ENCODE results near the gene PAK6.
A peak's percentile ranks its signal among the peaks of the same experiment; 100 is the strongest.

The PAK6 gene

DNA sequence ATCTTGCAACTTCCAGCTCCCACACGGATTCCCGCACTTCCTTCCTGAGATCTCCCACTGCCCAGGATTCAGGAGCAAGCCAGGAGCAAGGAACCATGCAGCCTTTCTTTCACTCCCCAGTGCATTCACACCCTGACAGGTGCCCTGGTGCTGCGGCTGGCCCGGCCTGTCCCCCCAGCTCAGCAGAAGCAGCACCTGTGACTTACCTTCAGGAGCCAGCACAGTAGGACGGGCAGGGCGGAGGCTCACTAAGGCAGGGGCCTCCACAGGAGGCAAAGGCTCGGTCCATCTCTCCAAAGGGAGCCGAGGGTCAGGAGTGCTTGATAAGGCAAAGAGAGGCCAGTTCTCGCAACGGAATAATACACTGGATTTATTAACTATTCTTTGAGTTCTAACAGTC lies 39.2 kb downstream of the PAK6 start:
- no peak for DNase-seq

DNA sequence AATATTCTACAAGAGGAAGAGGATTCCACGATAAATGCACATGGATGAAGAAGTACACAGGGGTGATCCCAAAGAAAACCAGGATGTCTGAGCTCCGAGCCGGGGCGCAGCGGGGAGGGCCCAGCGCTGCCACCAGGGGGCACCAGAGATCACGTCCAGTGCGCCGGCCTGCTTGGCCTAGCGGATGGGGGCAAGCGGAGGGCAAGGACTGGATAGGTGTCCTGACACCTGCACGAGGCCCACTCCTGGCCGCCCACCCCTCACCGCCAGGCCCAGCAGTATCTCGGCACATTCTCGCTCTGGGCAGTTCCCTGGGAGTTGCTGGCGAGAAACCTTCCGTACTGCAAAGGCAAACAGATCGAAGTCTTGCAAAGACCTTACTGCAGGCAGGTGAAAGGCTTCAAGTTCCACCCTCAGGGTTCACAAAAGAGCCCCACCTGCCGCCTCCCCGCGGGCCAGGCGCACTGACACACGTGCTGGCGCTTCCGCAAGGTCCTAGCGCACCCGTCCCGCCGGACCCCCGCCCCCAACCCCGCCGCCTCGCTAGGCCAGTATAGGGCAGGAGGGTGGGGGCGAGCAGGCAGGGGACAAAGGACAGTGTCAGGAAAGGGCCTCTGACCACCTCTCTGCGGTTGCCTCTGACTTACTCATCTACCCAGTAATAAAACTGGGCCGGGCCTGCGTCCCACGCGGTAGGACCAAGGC lies 40.7 kb downstream of the PAK6 start:
- DNase-seq = peak; percentile 65

DNA sequence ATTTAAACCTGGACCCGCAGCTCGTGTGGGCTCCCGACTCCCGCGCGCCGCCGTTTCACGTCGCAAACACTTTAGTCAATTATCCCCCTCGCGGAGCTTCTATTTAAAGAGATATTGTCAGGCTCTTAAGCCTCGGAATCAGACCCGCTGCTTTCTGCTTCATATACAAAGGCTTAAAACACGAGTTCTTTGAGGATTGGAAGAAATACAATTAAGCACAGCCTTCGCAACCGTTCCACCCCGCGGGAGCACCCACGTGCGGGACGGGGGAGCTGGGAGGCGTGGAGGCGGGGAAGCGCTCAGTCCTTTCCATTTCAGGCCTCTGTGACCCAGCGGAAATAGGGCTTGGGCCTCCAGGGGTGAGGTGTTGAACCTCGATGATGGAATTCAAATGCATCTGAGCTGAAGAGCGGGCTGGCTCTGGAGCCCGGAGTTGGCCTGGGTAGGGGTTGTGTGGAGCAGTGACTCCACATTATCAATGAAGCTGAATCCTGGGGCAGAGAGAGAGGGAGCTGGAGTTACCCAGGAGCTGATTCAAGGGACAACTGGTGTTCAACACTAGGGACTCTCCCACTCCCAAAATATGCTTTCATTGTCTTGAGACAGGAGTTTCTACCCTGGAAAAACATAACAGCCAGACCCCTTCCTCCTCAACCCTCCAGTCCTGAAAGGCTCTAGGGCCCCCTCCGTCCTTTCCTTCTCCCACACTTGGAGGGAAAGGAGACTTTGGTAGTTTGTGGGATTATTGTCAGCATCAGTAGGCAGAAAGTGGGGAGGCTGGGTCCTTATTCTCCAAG lies 41.6 kb downstream of the PAK6 start:
- no peak for DNase-seq

DNA sequence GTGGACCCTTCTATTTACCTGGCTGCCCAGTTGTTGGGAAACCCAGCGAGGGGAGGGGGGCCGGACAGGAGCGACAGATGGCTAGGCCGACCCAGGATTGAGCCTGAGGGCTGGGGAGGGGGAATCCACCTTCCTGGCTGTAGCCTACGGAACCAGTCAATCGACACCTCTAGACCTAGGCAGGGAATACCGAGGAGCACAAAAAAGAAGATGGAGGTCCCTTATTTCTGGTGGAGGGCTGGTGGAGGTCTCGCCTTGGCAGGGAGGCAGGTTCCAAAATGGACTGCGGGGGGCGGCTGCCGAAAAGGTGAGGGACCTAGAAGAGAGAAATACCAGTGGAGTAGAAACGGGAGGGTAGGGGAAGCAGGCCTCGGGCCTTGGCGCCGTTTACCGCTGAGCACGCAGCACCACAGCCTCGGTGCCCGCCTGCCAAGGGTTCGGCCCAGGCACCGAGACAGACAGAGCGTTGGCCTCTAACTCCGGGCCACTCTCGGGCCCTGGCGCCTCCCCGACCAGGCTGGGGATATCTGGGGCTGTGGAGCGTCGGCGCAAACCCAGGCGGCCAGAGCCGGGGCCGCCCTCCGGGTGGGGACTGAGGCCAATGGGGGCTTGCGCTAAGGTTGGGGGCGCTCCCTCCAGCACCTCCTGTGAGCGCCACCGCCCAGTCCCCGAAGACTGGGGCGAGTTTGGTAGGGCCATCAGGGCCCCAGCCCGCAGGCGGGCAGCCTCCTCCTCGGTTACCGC lies 42.4 kb downstream of the PAK6 start:
- DNase-seq = no peak

DNA sequence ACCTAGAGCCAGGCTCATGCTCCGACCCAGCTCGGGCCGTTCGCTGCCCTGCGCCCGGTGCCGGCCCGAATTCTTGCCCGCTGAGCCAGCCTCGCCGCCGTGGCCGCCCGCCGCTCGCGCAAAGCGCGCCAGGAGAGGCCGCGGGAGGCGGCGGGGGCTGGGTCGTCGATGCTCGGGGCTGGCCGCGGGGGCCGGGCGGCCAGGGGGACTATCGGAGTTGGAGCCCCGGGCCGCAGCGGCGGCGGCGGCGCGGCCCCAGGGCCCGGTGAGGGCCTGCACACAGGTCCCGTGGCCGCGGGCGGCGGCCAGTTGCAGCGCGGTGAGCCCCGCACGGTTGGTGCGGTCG lies 42.9 kb downstream of the PAK6 start:
- no peak for DNase-seq

DNA sequence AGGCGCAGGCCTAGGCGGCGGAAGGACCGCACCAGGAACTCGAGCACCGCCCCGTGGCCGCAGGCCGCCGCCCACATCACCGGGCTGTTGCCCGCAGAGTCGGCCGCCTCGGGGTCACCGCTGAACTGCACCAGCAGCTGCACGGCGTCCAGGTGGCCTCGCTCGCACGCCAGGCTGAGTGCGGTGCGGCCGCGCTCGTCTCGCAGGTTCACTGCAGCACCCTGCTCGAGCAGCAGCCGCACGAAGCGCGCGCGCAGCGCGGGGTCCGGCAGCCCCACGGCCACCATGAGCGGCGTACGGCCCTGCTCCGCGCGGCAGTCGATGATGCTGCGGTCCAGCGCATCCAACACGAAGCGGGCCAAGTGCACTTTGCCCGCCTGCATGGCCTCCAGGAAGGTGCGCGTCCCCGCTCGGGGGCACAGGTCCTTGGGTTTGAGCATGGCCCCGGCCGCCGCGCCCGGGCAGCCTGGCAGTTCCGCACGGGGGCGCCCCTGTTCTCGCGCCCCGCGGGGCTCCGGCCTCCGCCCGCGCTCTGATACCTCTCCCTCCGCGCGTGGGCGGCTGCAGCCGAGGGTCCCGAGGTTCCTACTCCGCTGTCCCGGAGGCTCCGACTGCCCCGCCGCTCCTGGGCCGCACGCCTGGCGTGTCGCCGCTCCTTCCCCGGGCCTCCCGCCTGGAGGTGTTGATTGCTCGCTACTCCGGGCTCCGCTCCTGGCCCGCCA lies 43.4 kb downstream of the PAK6 start:
- DNase-seq = peak; percentile 59

DNA sequence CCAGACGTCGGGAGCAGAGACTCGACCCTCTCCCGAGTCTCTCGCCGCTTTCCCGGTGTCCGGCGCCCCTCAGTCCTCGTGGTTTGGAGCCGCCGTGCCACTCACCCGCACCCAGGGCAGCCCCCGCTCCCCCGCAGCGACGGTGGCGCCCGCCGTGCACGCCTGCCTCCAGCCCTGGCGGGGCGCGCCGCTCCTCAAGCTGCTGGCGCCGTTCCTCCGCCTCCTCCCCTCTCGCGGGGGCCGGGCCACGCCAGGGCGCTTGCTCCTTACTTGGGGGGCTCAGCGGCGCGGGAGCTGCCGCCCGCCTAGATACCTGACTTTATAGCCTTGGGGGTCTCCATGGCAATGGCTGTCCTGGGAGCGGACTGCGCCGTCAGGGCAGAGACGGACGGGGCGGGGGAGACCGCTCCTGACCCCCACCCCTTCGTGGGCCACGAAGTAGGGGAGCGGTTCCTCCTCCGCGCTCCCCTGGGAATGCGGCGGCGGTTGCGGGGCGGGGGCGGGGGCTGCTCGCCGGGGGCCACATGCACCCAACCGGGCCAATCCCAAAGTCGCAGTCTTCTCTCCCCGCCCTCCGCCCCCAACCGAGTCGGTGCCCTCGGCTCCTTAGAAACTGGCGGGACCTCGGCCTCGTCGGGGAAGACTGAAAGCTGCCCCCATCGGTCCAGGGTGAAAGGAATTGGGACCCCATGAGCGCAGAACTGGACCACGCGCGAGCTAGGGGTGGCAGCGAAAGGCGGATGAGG lies 44.2 kb downstream of the PAK6 start, which contains the start of gene ANKRD63:
Gene ANKRD63, minus strand, starts transcription at position 196 of the 746 bp plus-strand sequence. CDS start 478 bp downstream, outside the sequence.
- peak; percentile 29 for DNase-seq

DNA sequence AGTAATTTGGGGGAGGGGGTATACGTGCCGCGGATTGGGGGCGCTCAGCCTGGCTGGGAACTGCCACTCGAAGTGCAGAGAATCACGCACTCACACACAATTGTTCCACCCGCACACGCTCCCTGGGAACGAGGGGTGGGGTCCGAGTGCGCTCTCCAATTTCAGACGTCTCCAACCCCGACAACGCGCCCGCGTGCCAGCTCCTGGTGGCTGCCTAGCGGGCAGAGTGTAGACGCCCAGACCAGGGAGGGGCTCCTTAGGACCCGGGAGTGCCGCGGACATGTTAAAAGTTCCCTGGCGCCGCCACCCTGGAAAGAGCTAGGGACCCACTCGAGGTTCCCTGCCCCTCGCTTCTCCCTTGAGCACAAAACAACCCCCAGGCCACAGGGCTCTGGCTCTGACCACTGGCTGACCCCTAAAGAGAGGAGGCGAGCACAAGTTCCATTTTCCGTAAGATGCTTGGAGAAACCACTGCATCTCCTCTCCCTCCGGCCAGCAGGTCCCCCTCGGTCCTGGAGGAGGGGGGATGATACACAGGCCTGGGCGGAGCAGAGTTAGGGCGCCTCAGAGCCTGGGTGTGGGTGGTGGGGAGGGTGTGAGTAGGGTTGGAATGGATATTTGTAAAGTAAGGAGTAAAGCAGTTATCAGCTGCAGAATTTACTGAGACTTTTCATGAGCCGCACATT lies 44.9 kb downstream of the PAK6 start:
- DNase-seq = no peak

DNA sequence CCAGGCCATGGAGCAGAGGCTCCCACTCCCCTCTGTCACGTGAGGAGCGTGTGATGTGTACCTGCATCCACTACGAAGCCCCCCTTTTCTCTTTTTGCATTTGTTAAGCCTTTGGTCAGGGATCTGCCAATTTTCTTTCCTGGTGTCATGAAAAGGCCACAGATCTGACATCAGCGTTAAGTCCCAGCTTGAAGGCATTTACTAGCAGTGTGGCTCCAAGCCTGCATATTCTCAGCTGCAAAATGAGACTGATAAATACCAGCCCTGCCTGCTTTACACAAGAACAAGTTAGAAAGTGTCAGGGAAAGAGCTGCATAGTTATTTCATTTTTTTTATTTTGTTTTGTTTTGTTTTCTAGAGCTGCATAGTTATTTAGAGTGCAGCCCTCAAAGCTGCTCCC lies 46.3 kb downstream of the PAK6 start:
- no peak for DNase-seq

DNA sequence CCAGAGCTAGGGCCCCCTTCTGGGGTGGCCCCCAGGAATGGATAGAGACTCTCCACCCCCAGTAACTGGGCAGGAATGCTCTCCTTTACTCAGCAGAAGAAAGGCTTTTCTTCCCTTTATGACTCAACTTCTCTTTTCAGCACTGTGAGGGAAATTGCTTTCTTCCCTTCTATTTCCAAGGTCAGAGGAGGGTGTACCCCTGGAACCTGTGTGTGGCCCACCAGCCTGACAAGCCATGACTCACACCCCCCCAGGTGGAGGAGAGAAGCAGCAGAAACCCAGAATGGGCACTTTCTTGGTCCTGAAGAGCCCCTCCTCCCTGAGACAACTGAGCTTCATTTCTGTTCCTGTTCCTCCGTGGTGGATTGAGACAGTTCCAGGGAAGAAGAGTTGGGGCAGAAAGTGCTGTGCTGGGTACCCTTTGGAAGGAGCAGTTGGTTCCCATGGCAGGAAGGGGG lies 46.7 kb downstream of the PAK6 start:
- DNase-seq = no peak

DNA sequence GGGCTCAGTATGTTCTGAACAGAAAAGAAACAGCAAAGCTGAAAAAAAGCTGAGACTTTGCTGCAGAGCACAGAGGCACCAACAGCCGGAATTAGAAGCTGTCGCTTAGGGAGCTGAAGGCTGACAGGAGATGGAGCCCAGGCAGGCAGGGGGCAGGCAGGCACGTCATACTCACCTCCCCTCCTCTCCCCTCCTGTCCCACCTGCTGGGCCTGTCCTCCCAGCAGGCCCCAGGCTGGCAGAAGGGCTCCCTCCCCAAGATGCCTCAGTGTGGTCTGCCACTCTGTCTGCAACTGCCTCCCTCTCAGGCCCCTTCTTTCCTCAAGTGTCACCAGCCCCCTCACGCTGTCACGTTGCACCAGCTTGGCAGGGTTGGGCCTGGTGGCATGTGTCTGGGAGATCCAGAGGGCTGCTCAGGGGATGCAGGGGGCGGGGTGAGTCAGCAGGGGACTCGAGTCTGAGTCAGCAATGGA lies 47.2 kb downstream of the PAK6 start:
- no peak for DNase-seq

DNA sequence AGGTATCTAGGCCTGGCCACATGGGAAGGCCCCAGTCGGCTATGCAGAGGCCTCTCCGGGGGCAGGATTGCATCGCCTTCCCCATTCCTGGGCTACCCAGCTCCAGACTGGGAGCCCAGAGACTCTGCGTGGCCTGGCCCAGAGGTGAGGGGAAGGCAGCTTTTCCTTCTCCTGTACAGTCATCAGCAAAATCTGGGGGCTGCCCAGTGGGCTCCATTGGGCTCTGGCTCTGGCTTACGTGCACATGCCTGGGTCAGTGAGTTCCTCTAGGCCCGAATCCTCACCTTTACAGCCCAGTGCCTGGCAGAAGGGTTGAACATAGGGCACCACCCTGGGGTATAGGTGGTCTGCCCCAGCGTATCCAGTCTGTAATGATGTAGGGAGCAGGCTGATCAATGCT lies 47.9 kb downstream of the PAK6 start:
- no peak for DNase-seq

DNA sequence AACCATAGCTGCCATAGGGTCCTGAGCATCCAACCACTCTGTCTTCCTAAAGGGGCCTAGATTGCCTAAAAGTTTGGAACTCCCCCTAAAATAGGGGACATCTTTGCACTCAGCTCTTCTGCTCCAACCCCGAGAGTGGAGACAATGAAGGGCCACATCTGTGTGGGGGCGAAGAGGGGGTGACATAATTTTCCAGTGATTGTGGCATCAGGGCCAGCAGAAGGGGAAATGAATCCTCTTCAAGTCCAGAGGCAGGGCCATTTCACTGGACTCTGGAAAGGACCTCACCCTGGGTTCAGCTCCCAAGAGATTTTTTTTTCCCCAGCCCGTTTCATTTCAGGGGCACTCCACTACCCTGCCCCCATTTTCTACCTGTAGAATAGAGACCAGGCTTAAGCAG lies 48.6 kb downstream of the PAK6 start:
- no peak for DNase-seq

DNA sequence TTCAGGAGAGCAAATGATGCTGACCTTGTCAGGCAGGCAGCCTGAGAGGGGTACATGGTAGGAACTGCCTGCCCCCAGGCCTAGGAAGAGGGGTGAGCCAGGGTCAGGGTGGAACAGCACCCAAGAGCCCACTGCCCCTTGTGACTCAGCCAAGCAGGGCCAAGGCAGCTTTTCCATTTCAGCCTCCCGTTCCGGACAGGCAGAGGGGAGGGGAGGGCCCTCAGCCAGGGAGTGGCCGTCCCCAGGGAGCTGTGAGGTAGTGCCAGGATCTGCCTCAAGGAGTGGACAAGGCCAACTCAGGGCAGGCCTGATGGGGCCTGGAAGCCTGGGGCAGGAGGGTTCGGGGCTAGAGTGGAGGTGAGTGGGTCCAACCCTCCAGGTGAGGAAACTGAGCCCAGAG lies 49.1 kb downstream of the PAK6 start:
- no peak for DNase-seq

DNA sequence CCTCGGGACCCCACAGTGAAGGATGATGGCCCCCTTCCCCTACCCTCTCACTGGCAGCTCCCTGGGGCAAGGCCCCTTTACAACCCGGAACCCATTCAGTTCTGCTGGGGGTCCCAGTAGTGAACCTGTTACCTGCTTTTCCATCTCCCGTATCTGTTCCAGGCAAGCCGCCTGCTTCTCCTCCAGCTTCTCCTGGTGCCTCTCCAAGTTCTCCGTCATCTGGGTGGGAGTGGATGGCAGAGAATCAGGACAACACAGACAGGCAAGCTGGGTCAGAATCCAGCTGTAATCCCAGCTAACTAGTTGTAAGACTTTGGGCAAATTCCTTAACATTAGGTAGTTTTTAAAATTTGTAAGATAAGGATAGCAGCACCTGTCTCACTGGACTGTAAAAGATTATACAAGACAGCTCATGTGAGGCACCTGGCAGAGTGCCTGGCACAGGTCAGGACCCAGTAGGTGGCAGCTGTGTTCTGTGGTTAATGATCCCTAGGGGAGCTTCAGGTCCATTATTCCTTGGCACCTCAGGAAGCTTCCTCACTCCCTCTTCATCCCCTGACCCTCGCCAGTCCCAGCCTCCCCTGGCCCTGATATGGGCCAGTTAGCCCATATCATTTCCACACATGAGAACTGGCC lies 50.4 kb downstream of the PAK6 start:
- DNase-seq = no peak

DNA sequence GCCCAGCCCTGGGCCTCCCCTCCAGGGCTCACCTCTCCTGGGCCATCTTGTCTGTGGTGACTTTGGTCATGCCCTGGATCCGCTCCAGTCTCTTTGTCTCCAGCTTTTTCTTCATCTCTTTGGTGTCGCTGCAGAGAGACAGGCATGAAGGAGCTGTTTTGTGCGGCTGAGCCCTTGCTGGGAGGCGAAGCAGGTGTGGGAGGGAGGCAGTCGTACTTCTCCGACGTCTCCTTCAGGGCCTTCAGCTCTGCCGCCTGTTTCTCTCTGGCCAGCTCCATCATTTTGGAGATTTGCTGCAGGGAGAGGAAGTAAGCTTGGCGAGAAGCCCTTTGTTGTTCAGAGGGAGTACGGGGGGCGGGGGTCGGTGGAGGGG lies 51.7 kb downstream of the PAK6 start:
- DNase-seq = no peak

DNA sequence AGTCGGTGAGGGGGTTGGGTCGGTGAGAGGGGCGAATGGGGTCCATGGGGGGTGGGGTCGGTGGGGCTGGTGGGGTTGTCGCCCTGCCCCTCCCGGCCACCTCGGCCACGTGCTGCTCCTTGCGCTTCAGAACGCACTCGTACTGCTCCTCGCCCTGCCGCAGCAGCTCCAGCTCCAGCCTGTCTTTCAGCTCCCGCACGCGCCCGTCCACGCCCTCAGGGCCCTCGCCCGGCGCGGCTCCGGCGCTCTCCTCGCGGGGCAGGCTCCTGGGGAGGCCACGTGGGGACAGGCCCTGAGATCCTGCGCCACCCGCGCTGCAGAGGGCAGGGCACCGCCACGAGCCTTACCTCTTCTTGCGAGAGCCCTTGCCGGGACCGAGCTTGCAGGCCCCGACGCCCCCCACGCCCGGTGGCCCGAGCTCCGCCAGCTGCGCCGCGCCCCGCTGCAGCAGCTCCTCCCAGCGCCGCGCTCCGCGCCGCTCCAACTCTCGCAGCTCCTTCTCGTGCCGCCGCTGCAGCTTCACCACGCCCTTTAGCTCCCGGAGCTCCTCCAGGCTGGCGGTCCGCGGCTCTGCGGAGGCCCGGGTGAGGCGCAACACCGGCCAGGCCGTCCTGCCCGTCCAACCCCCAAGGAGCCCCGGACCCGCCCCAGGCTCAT lies 52.2 kb downstream of the PAK6 start:
- DNase-seq = no peak

DNA sequence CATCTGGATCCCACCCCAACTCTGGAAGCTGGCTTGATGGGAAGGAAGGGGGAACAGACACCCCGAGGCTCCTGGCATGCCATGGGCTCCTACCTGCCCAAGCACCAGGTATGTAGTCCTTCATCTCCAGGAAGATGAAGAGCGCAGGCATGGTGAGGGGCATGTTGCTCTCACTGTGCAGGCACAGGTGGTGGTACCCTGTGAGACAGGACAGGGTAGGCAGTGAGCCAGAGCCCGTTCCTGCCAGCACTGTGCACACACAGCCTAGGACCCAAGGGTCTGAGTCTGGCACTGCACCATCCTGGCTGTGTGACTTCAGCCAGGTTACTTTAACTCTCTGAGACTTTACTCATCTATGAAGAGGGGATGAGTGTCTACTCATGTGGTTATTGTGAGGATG lies 53.4 kb downstream of the PAK6 start:
- DNase-seq = no peak

DNA sequence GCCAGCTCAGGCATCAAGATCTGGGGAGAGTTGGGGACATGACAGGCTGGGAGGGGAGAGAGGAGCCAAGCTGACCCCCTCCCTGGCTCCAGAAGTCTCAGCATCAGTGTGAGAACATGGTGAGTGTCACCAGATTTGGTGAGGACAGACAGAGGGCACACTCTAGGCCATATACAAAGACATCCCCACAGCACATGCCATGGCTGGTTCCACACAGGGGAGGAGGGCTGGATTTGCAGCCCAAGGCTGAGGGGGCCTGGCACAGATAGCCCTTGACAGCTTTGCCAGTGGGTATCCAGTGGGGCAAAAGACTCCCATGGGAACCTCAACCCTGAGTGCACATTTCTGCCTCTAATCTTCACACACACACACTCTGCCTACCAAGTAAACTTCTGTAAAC lies 54.1 kb downstream of the PAK6 start:
- no peak for DNase-seq
